Stimulated activated CD8-positive, alpha-beta memory T cell treated with anti-CD3 and anti-CD28 coated beads, Interleukin-4, amount 100 ng/mL, for 4 hours (primary cell): Measurements from ENCODE around the gene NELL2.

Experiments used
- DNase-seq, 2 donors: peaks; one replicate each; pipeline ENCODE4 v3.0.0-alpha.2; 2020; ENCODE audit warnings: low read depth in 2 of 2, low spot score in 1 of 2

The NELL2 gene

GRCh38 chr12:44484862-44485261 lies 391.3 kb downstream of the NELL2 start:
- DNase-seq, result no peak

GRCh38 chr12:44477331-44477980 lies 398.7 kb downstream of the NELL2 start:
- no peak for DNase-seq

GRCh38 chr12:44476683-44477082 lies 399.4 kb downstream of the NELL2 start:
- no peak for DNase-seq

GRCh38 chr12:44465139-44465538 lies 411.0 kb downstream of the NELL2 start:
- DNase-seq, result no peak

GRCh38 chr12:44464180-44464579 lies 411.9 kb downstream of the NELL2 start:
- no peak for DNase-seq

- no peak for DNase-seq
These were observed 413.4 kb downstream of the NELL2 start for GRCh38 chr12:44462729-44463128.

- DNase-seq, result no peak
These were observed 415.9 kb downstream of the NELL2 start for GRCh38 chr12:44460261-44460660.

GRCh38 chr12:44459569-44459968 lies 416.5 kb downstream of the NELL2 start:
- no peak for DNase-seq
